22Rv1 (cell line): ENCODE data around the gene NCKAP5.

Experiments used
- ZFX ChIP-seq: fragments of 450-650 bp; IDR thresholded peaks from 2 replicates; pipeline ENCODE4 v1.6.1; 2017; ENCODE audit warnings: antibody characterized with exemption, borderline replicate concordance
- TF ChIP-seq, protein P1 (sequence below): fragments of 450-650 bp; IDR thresholded peaks from 2 replicates; pipeline ENCODE4 v1.5.1; 2017; ENCODE audit warnings: mild to moderate bottlenecking

DNA sequence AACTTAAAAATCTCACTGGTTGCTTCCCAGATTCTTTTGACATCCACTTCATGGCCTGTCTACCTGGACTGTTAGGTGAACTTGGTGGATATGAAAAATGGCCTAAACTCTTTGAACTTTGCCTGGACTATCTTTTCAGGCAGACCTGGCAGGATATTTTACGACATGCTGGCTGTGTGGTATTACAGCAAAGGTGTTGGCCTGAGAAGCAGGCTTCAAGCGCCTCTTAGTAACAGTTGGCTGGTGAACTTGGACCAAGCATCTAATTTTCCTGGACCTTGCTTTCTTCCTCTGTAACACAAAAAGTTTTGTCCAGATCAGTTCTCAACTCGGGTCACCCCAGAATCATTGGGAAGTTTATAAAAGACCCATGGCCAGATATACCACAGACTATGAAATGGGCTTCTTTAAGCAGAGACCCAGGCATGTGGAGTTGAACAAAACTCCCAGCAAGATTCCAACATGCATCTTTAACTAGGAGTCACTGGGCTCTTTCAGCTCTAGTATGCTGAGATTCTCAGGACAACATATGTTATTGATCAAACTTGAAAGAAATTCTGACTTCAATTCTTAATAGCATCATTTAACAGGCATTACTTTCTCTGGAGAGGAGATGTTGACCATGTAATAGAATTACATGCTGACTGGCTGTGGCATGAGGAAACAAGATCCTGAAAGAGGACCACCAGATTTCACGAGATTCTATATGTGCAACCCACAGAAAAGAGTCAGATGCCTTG, 902.7 kb downstream of the NCKAP5 start:
- TF ChIP-seq, protein P1, sequence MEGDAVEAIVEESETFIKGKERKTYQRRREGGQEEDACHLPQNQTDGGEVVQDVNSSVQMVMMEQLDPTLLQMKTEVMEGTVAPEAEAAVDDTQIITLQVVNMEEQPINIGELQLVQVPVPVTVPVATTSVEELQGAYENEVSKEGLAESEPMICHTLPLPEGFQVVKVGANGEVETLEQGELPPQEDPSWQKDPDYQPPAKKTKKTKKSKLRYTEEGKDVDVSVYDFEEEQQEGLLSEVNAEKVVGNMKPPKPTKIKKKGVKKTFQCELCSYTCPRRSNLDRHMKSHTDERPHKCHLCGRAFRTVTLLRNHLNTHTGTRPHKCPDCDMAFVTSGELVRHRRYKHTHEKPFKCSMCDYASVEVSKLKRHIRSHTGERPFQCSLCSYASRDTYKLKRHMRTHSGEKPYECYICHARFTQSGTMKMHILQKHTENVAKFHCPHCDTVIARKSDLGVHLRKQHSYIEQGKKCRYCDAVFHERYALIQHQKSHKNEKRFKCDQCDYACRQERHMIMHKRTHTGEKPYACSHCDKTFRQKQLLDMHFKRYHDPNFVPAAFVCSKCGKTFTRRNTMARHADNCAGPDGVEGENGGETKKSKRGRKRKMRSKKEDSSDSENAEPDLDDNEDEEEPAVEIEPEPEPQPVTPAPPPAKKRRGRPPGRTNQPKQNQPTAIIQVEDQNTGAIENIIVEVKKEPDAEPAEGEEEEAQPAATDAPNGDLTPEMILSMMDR = no peak
- no peak for TF ChIP-seq ZFX
